Measurements from ENCODE around the gene MLST8. TPM values are rescaled to one million over a fixed set of nuclear protein-coding genes. Genes with fewer than 3 reads are reported as not detected.

MLST8 gene
- total RNA-seq, 4 donors from 2014 or later: 9.3 to 32.8 (median 21.5) TPM

DNA sequence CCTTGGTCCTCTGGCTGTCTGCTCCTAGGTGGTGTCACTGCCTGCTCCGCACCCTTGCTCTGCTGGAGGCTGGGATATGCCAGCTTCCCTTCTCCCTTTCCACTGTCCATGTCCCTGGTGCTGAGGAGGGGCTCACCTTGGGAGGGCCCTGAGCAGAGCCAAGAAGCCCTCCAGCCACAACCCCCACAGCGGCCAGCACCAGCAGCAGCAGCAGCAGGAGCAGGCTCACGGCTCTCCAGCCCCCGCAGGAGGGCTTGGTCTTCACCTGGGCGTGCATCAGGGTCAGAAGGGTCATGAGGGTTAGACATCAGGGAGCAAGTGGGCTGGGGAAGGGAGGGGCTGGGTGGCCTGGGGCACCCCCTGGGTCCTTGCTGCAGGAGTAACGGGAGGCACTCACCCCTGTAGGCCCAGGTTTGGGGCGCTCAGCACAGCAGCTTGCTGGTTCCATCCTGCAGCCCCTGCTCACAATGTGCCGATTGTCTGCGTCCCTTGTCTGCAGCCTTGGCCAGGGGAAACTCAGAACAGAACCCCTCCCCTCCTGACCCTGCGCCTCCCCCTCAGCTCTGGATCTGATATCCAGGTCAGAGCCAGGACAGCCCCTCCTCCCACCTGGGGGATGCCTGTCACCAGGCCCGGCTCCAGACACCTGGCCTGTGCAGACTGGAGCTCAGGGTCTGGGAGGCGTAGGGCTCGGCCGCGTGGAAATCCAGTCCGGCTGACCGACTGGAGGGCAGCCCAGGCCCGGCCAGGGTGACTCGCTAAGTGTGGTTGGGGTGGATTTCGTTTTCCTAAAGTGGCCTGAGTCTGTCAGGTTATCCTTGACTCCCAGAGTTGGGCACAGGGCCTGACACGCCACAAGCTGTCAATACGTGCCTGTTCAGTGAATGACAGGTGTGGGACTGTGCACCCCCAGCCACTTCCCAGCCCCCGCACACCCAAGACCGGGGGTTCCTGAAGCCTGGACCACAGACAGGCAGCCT, 5.4 kb downstream of the MLST8 start, which contains the start of gene BRICD5:
BRICD5 (minus strand) TSS at position 478 of the 980 bp plus-strand sequence; CDS start at position 448, 30 bp downstream.
- H3K36me3 ChIP-seq: no peaks in the 10 kb centered on the region
- TF ChIP-seq, protein P1, sequence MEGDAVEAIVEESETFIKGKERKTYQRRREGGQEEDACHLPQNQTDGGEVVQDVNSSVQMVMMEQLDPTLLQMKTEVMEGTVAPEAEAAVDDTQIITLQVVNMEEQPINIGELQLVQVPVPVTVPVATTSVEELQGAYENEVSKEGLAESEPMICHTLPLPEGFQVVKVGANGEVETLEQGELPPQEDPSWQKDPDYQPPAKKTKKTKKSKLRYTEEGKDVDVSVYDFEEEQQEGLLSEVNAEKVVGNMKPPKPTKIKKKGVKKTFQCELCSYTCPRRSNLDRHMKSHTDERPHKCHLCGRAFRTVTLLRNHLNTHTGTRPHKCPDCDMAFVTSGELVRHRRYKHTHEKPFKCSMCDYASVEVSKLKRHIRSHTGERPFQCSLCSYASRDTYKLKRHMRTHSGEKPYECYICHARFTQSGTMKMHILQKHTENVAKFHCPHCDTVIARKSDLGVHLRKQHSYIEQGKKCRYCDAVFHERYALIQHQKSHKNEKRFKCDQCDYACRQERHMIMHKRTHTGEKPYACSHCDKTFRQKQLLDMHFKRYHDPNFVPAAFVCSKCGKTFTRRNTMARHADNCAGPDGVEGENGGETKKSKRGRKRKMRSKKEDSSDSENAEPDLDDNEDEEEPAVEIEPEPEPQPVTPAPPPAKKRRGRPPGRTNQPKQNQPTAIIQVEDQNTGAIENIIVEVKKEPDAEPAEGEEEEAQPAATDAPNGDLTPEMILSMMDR (IDR thresholded peaks at IDR 0.05): no peak
- no peak for TF ChIP-seq POLR2A (IDR thresholded peaks at IDR 0.05)
- H3K27ac ChIP-seq: no peak within 1 kb of the TSS
- no peaks in the 10 kb centered on the region for H3K27me3 ChIP-seq
- intact Hi-C loops (cut with DNase I; ENCODE audit: low total_unique reads): loop anchor here (10.0 kb wide), 1 partner anchor 56 kb away; the partner anchor contains the start of gene TRAF7
- H3K9me3 ChIP-seq: no peaks in the 10 kb centered on the region
- peaks cover 0 to 15% of the 10 kb centered on the region in 2 donors for H3K4me1 ChIP-seq
- no peak within 1 kb of the TSS for H3K4me3 ChIP-seq
- DNase-seq: no peak

DNA sequence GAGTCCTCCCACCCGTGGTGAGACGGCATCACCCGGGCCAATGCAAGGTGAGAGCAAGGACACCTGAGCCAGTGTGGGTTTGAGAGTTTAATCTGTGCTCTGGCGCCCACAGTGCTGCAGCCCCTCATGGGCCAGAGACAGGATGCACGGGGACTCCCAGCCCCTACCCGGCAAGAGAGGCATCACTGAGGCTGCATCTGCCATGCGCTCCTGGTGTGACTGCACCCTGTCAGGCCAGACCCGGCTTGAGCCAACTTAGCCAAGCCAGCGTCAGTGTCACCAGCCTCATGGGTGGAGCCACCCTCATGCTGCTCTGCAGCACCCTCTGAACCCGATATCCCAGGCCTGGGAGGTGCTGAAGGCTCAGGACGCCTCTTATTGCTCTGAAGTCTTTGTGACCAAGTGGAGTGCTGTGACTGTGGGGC, 6.7 kb downstream of the MLST8 start:
- intact Hi-C loops (cut with DNase I; ENCODE audit: low total_unique reads): loop anchor here (10.0 kb wide), 1 partner anchor 57 kb away; the partner anchor contains the start of gene TRAF7
- no peaks in the 10 kb centered on the region for H3K27me3 ChIP-seq
- H3K4me1 ChIP-seq: peaks cover 0 to 12% of the 10 kb centered on the region in 2 donors
- no peak overlapping the region for H3K27ac ChIP-seq
- H3K36me3 ChIP-seq: no peaks in the 10 kb centered on the region
- H3K9me3 ChIP-seq: no peaks in the 10 kb centered on the region
- TF ChIP-seq, protein P1 (IDR thresholded peaks at IDR 0.05): no peak
- no peak for TF ChIP-seq POLR2A (IDR thresholded peaks at IDR 0.05)
- no peak overlapping the region for H3K4me3 ChIP-seq
- DNase-seq: no peak

GRCh38 chr16:2212362-2213324, 7.4 kb downstream of the MLST8 start:
- TF ChIP-seq, protein P1 (IDR thresholded peaks at IDR 0.05): no peak
- TF ChIP-seq POLR2A (IDR thresholded peaks at IDR 0.05): no peak
- intact Hi-C loops (cut with DNase I; ENCODE audit: low total_unique reads): loop anchor here (10.0 kb wide), 1 partner anchor 58 kb away; the partner anchor contains the start of gene TRAF7
- Histone ChIP-seq H3K27ac (no peak overlapping the region), H3K36me3 (no peaks in the 10 kb centered on the region), H3K4me1 (peaks cover 0 to 12% of the 10 kb centered on the region in 2 donors), H3K27me3 (no peaks in the 10 kb centered on the region), H3K9me3 (no peaks in the 10 kb centered on the region), H3K4me3 (no peak overlapping the region)
- DNase-seq: no peak

DNA sequence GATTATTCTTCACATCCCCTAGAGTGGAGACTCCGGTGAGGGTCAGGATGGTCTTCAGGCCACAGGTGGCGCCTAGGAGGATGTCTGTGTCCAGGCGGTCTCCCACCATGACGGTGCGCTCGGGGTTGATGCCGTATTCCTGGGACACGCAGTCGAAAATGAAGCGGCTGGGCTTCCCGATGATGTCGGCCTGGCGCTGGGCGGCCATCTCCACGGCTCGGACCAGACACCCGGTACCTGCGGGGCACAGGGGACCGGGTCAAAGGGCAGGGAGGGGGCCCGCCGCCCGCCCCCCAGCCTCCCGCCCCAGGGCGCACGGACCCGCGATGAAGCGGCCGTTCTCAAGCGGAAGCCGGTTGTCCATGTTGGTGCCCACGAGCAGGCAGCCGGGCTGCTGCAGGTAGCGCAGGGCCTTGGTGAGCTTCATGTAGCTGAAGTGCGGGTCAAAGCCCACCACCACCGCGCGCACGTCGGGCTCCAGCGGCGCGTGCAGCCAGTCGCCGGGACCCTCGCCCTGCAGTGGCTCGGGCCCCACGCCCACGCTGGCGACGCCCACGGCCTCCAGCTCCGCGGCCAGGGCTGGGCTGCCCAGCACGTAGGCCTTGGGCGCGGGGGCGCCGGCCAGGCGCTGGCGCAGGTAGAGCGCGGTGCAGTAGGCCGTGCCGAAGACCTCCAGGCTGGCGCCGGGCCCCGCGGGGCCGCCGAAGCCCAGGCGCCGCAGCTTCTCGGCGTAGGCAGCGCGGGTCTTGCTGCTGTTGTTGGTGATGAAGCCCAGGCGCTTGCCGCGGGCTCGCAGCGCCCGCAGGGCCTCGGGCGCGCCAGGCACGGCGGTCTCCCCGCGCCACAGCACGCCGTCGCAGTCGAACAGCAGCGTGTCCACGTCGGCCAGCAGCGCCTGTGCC, 8.8 kb downstream of the MLST8 start:
- no peaks in the 10 kb centered on the region for H3K36me3 ChIP-seq
- no peaks in the 10 kb centered on the region for H3K9me3 ChIP-seq
- H3K4me3 ChIP-seq: peak overlapping the region; percentile 23 to 74
- intact Hi-C loops (cut with DNase I; ENCODE audit: low total_unique reads): loop anchor here (10.0 kb wide), 1 partner anchor 59 kb away; the partner anchor contains the start of gene TRAF7
- H3K27ac ChIP-seq: peak overlapping the region; percentile 13 to 71
- H3K27me3 ChIP-seq: no peaks in the 10 kb centered on the region
- TF ChIP-seq, protein P1 (IDR thresholded peaks at IDR 0.05): no peak
- peak in 1 of 2 donors; percentile 30 for TF ChIP-seq POLR2A (IDR thresholded peaks at IDR 0.05)
- no peak for DNase-seq
- H3K4me1 ChIP-seq: peaks cover 0 to 12% of the 10 kb centered on the region in 2 donors

Measured in uterus (tissue), 4 donors.